ENCODE data around the gene ZBTB7A. TPM values are rescaled to one million over a fixed set of nuclear protein-coding genes. Genes with fewer than 3 reads are reported as not detected.
A peak's percentile ranks its signal among the peaks of the same experiment; 100 is the strongest.

ZBTB7A gene
- total RNA-seq, 2 donors from 2014 or later, result 47.3 to 51.1 TPM

- H3K4me3 Mint-ChIP-seq, result no peak overlapping the region
- no peak for DNase-seq
- H3K4me1 Mint-ChIP-seq, result peaks cover 11% of the 10 kb centered on the region
- H3K27me3 Mint-ChIP-seq, result no peaks in the 10 kb centered on the region
- H3K36me3 Mint-ChIP-seq (ENCODE audit: low read depth), result no peaks in the 10 kb centered on the region
- peak overlapping the region; percentile 49 for H3K27ac Mint-ChIP-seq
- H3K9me3 ChIP-seq (ENCODE audit: control insufficient read depth, low read length, poor library complexity, severe bottlenecking), result no peaks in the 10 kb centered on the region
- ATAC-seq, result no peak
Observed at GRCh38 chr19:4100647-4101495, 34.2 kb upstream of the ZBTB7A start.

DNA sequence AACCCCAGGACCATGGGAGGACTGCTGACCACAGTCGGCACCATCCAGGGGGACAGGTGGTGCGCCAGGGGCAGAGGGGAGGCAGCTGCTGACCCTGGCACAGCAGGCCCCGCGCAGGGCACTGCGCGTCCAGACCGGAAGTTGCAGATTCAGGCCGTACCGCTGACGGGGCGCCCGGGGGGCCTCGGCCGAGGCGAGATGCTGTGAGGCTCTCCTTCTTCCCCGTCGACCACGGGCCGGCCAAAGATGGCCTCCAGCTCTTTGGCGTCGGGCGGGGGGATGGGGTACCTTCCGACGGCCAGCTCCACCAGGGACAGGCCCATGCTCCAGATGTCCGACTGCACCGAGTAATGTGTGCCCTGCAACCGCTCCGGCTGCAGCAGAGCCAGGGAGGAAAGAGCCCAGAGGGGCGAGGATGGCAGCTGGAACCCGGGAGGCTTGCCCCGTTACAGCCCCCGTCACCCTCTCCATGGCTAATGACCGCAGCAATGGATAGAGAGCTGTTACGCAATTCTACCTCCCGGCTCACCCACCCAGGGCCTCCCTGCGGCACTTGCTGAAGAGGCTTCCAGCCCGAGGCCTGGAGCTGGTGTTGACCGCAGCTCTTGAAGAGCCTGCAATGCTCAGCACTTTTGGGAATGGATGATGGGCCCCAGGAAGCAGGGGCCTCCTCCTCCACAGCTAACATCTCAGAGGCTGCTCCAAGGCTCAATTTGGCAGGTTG is 32.5 kb upstream of the ZBTB7A start:
- no peaks in the 10 kb centered on the region for H3K9me3 ChIP-seq (ENCODE audit: control insufficient read depth, low read length, poor library complexity, severe bottlenecking)
- DNase-seq (no peak), ATAC-seq (no peak)
- H3K4me3 Mint-ChIP-seq, result no peak overlapping the region
- no peaks in the 10 kb centered on the region for H3K27me3 Mint-ChIP-seq
- peaks cover 2% of the 10 kb centered on the region for H3K4me1 Mint-ChIP-seq
- no peaks in the 10 kb centered on the region for H3K36me3 Mint-ChIP-seq (ENCODE audit: low read depth)
- H3K27ac Mint-ChIP-seq, result no peak overlapping the region

DNA sequence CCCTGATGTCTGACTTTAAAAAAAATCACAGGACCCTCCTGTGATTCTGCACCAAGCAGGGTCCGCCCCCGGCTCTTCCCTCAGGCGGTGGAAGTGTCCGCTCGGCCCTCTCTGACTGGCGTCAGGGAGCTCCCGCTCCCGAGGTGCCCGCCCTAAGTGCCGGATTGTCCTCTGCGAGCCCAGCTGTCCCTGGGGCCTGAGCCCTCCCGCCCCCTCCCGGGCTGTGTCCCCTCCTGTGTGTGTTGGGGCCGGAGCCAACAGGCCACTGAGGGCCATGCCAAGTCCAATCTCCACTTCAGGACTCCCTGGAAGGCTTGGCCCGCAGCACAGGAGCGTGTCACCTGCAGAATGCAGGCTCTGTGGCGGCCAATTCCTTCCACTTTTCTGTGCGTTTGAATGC is 31.8 kb upstream of the ZBTB7A start:
- H3K4me1 Mint-ChIP-seq, result no peaks in the 10 kb centered on the region
- H3K36me3 Mint-ChIP-seq (ENCODE audit: low read depth), result no peaks in the 10 kb centered on the region
- no peak for ATAC-seq
- H3K27ac Mint-ChIP-seq, result no peak overlapping the region
- no peaks in the 10 kb centered on the region for H3K27me3 Mint-ChIP-seq
- H3K4me3 Mint-ChIP-seq, result no peak overlapping the region
- DNase-seq, result no peak
- no peaks in the 10 kb centered on the region for H3K9me3 ChIP-seq (ENCODE audit: control insufficient read depth, low read length, poor library complexity, severe bottlenecking)

DNA sequence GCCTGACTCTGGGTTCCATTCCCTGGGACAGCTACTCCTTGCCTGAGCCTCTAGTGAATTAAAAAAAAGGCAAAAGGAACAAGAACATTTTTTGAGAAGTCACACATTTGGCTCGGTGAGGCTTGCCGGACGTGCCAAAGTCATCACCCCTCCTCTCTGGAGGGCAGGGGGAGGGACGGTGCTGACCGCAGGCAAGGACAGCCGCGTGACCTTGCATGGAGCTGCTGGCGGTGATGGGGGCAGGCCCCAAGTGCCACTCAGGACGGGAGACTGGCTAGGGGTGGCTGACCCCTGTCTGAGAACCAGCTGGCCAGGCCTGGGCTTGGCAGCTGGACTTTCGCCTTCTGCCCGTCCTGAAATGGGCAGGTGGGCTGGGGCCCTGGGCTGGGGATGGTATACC is 30.8 kb upstream of the ZBTB7A start:
- Mint-ChIP-seq H3K27me3 (no peaks in the 10 kb centered on the region), H3K36me3 (ENCODE audit: low read depth) (no peaks in the 10 kb centered on the region), H3K27ac (no peak overlapping the region), H3K4me3 (no peak overlapping the region), H3K4me1 (no peaks in the 10 kb centered on the region)
- DNase-seq, result no peak
- no peaks in the 10 kb centered on the region for H3K9me3 ChIP-seq (ENCODE audit: control insufficient read depth, low read length, poor library complexity, severe bottlenecking)
- no peak for ATAC-seq

DNA sequence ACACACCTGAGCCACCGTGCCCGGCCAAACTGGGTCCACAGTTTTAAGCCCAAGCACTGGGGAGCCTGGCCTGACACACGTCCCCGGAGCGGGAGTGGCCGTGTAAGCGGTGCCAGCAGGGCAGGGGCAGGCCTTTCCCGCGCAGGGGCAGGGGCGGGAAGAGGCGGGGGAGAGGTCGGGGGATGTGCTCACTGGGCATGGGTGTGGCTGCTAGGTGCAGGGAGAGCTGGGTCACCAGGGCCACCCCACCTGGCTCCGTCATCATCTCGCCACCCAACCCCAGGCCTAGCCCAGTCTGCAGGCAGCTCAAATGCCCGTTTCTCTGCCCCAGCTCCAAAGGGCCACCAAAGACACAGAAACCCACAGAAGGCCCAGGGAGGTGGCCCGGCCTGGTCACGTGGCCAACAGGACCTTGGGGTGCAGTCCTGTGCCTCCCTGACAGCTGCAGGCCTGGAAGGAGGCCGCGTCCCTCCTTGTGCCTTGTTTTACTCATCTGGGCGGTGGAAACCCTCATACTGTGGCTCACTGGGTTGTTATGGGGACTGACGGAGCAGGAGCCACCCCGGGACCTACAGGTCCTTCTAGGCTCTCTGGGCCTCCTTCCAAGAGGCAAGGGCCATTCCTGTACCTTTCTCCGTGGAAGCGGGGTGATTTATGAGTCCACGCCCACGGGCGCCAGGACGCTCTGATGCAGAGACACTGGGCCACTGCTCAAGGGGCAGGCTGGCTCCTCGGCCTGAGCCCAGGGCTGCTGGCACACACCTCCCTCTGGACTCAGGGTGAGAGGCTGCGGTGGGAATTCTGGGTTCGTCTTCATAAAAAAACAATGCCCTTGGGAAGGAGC is 29.6 kb upstream of the ZBTB7A start:
- no peaks in the 10 kb centered on the region for H3K9me3 ChIP-seq (ENCODE audit: control insufficient read depth, low read length, poor library complexity, severe bottlenecking)
- no peak for DNase-seq
- Mint-ChIP-seq H3K4me1 (no peaks in the 10 kb centered on the region), H3K27ac (peak overlapping the region; percentile 49), H3K27me3 (no peaks in the 10 kb centered on the region), H3K4me3 (no peak overlapping the region), H3K36me3 (ENCODE audit: low read depth) (no peaks in the 10 kb centered on the region)
- no peak for ATAC-seq

DNA sequence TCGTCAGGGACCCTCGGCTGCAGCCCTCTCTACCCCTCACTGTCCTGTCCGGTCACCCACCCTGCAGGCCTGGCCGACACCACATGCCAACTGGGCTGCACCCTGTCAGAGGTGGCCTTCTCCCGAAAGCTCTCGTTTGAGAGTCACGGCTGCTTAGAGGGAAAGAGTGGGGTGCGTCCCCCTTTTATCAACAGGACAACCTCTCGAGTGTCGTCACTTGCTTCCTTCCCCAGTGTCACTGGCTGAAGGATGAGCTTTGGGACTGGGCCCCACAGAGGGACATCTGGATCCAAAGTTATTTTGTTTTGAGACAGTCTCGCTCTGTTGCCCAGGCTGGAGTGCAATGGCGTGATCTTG is 28.8 kb upstream of the ZBTB7A start:
- DNase-seq, result no peak
- Mint-ChIP-seq H3K4me3 (no peak overlapping the region), H3K36me3 (ENCODE audit: low read depth) (no peaks in the 10 kb centered on the region), H3K4me1 (no peaks in the 10 kb centered on the region), H3K27me3 (no peaks in the 10 kb centered on the region), H3K27ac (no peak overlapping the region)
- H3K9me3 ChIP-seq (ENCODE audit: control insufficient read depth, low read length, poor library complexity, severe bottlenecking), result no peaks in the 10 kb centered on the region
- ATAC-seq, result no peak

GRCh38 chr19:4094761-4095487 is 28.2 kb upstream of the ZBTB7A start:
- H3K4me1 Mint-ChIP-seq, result no peaks in the 10 kb centered on the region
- no peak for DNase-seq
- no peak for ATAC-seq
- no peaks in the 10 kb centered on the region for H3K27me3 Mint-ChIP-seq
- H3K27ac Mint-ChIP-seq, result no peak overlapping the region
- no peak overlapping the region for H3K4me3 Mint-ChIP-seq
- H3K36me3 Mint-ChIP-seq (ENCODE audit: low read depth), result no peaks in the 10 kb centered on the region
- H3K9me3 ChIP-seq (ENCODE audit: control insufficient read depth, low read length, poor library complexity, severe bottlenecking), result no peaks in the 10 kb centered on the region

- no peak for ATAC-seq
- H3K4me1 Mint-ChIP-seq, result no peaks in the 10 kb centered on the region
Observed at GRCh38 chr19:4094291-4094690, 27.6 kb upstream of the ZBTB7A start.

DNA sequence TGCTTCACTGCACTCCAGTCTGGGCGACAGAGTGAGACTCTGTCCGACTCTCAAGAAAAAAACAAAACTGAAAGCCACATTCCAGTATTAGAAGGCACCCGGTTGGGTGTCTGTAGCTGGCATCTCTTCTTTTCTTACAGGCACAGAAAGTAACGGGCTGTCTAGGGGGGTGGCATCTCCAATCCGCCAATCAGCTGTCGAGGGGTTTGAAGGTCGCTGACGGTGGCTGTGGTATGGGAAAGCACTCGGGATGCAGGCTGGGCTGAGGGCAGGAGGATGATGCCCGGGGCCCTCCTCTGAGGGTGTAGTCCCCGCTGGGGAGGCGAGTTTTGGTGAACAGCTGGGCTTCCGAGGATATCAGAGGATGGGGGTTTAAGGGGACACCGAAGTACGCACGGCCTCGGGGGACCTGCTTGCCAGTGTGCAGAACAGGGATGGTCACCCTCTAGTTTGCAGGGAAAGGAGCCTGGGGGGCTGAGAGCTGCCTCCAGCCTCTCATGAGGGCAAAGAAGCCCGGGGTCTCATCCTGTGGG is 27.0 kb upstream of the ZBTB7A start:
- H3K4me1 Mint-ChIP-seq, result peaks cover 5% of the 10 kb centered on the region
- no peaks in the 10 kb centered on the region for H3K27me3 Mint-ChIP-seq
- H3K9me3 ChIP-seq (ENCODE audit: control insufficient read depth, low read length, poor library complexity, severe bottlenecking), result no peaks in the 10 kb centered on the region
- no peak for ATAC-seq
- H3K27ac Mint-ChIP-seq, result no peak overlapping the region
- no peaks in the 10 kb centered on the region for H3K36me3 Mint-ChIP-seq (ENCODE audit: low read depth)
- DNase-seq, result no peak
- H3K4me3 Mint-ChIP-seq, result no peak overlapping the region

More at GRCh38 chr19:4094291-4094690, 27.6 kb upstream of the ZBTB7A start:
- no peaks in the 10 kb centered on the region for H3K36me3 Mint-ChIP-seq (ENCODE audit: low read depth)
- H3K27ac Mint-ChIP-seq, result no peak overlapping the region
- H3K4me3 Mint-ChIP-seq, result no peak overlapping the region
- no peaks in the 10 kb centered on the region for H3K9me3 ChIP-seq (ENCODE audit: control insufficient read depth, low read length, poor library complexity, severe bottlenecking)
- no peak for DNase-seq
- no peaks in the 10 kb centered on the region for H3K27me3 Mint-ChIP-seq

- Mint-ChIP-seq H3K4me1 (peaks cover 24% of the 10 kb centered on the region), H3K27me3 (no peaks in the 10 kb centered on the region), H3K27ac (peak overlapping the region; percentile 87), H3K36me3 (ENCODE audit: low read depth) (no peaks in the 10 kb centered on the region), H3K4me3 (no peak overlapping the region)
- H3K9me3 ChIP-seq (ENCODE audit: control insufficient read depth, low read length, poor library complexity, severe bottlenecking), result no peaks in the 10 kb centered on the region
- ATAC-seq, result no peak
- DNase-seq, result no peak
Observed at GRCh38 chr19:4090356-4091220, 23.9 kb upstream of the ZBTB7A start.

GRCh38 chr19:4089946-4090345 is 23.2 kb upstream of the ZBTB7A start:
- no peaks in the 10 kb centered on the region for H3K27me3 Mint-ChIP-seq
- ATAC-seq (no peak), DNase-seq (no peak)
- peaks cover 24% of the 10 kb centered on the region for H3K4me1 Mint-ChIP-seq
- H3K27ac Mint-ChIP-seq, result peak overlapping the region; percentile 87
- no peaks in the 10 kb centered on the region for H3K9me3 ChIP-seq (ENCODE audit: control insufficient read depth, low read length, poor library complexity, severe bottlenecking)
- H3K36me3 Mint-ChIP-seq (ENCODE audit: low read depth), result no peaks in the 10 kb centered on the region
- H3K4me3 Mint-ChIP-seq, result no peak overlapping the region

DNA sequence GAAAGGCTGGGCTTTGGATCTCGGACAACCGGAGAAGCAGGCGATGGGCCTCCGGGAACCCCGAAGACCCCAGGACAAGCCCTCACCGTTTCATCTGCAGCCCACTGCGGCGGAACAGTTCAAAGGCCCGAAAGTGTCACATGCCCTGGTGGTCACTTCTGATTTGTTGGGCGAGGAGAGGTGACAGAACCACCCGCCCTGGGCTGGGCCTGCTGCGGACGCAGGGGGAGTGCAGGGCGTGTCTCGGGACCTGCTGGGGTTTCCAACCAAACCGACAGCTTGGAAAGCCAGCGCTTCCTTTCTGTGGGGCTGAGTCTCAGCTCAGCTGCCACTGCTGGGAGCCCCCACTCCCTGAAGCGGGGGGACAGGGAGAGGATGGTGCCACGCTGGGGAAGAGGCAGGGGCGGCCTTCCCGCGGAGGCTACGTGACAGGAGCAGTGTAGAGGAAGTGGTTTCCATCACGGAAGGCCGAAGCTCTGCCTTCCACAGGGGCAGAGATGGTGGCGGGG is 22.8 kb upstream of the ZBTB7A start:
- DNase-seq, result peak in 1 of 3 donors; percentile 29
- peak; percentile 51 for ATAC-seq
- peaks cover 24% of the 10 kb centered on the region for H3K4me1 Mint-ChIP-seq
- no peaks in the 10 kb centered on the region for H3K9me3 ChIP-seq (ENCODE audit: control insufficient read depth, low read length, poor library complexity, severe bottlenecking)
- H3K27ac Mint-ChIP-seq, result peak overlapping the region; percentile 87
- no peaks in the 10 kb centered on the region for H3K27me3 Mint-ChIP-seq
- H3K36me3 Mint-ChIP-seq (ENCODE audit: low read depth), result no peaks in the 10 kb centered on the region
- H3K4me3 Mint-ChIP-seq, result peak overlapping the region; percentile 82

All from T-helper 17 cell (primary cell).